ENCODE measurements around the gene HOMER1.
"Not testable (repeated sequence)": the region's sequence is repeated elsewhere in the genome, so short reads cannot be mapped to it uniquely, and the experiment has no call there.

HOMER1 gene

DNA sequence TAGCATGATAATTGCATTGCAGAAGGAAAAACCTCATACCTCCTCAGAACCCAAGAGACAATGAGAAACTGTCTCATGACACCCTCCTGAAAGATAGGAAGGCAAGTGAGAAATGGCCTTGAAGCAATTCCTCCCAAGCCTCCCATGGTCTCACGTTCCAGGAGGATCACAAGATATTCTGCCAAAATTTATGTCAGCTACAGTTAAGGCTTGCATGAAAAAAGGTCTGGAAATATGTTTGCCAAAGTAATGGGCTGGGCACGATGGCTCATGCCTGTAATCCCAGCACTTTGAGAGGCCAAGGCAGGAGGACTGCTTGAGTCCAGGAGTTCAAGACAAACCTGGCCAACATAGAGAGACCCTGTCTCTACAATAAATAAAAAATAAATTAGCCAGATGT is 12.6 kb upstream of the HOMER1 start:
- H3K36me3 Mint-ChIP-seq (ENCODE audit: low read depth), result peaks cover 6% of the 10 kb centered on the region
- peaks cover 33% of the 10 kb centered on the region for H3K9me3 Mint-ChIP-seq
- no peak for DNase-seq
- TF ChIP-seq, protein P1, sequence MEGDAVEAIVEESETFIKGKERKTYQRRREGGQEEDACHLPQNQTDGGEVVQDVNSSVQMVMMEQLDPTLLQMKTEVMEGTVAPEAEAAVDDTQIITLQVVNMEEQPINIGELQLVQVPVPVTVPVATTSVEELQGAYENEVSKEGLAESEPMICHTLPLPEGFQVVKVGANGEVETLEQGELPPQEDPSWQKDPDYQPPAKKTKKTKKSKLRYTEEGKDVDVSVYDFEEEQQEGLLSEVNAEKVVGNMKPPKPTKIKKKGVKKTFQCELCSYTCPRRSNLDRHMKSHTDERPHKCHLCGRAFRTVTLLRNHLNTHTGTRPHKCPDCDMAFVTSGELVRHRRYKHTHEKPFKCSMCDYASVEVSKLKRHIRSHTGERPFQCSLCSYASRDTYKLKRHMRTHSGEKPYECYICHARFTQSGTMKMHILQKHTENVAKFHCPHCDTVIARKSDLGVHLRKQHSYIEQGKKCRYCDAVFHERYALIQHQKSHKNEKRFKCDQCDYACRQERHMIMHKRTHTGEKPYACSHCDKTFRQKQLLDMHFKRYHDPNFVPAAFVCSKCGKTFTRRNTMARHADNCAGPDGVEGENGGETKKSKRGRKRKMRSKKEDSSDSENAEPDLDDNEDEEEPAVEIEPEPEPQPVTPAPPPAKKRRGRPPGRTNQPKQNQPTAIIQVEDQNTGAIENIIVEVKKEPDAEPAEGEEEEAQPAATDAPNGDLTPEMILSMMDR (IDR thresholded peaks at IDR 0.05), result no peak
- no peak overlapping the region for H3K27ac Mint-ChIP-seq
- H3K27me3 Mint-ChIP-seq (ENCODE audit: low read depth, poor library complexity), result peaks cover 3% of the 10 kb centered on the region
- H3K4me3 Mint-ChIP-seq, result no peak overlapping the region
- no peaks in the 10 kb centered on the region for H3K4me1 Mint-ChIP-seq

DNA sequence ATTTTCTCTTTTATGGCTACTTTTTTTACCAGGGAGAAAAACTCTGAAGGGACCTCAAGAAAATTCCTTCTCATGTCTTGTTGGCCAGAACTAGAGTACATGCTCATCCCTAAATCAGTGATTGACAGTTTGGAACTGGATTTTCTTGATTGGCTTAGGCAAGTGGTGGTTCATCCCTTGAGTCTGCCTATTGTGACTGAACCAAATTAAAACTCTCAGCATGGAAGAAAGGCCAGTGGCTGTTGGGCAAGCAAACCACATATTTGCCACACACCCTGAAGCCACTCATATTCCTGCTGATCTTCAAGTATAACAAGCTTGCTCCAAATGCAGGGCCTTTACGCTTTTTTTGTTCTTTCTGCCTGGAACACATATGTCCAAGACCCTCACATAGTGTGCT is 7.2 kb upstream of the HOMER1 start:
- Mint-ChIP-seq H3K4me1 (peaks cover 15% of the 10 kb centered on the region), H3K9me3 (peaks cover 17% of the 10 kb centered on the region), H3K36me3 (ENCODE audit: low read depth) (peaks cover 6% of the 10 kb centered on the region), H3K27ac (no peak overlapping the region), H3K27me3 (ENCODE audit: low read depth, poor library complexity) (no peaks in the 10 kb centered on the region), H3K4me3 (no peak overlapping the region)
- TF ChIP-seq, protein P1 (IDR thresholded peaks at IDR 0.05), result no peak
- DNase-seq, result no peak

DNA sequence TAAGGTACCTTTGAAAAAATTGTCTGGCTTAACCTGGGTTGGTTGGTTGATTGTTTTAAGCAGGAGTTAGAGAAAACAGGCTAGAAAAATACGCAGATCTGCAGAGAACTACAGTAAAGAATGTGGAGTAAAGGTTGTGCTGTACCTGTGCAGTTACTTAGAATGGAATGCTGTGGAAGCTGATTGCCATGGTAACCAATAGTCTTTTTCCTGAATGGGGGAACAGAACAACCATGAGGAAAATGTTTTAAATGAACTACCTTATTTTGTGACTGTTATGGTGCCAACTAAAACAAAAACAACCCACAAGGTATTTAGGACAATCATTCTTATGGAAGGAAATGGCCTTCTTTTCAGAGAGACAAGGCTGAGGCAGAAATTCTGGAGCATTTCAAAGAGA is 4.8 kb upstream of the HOMER1 start:
- TF ChIP-seq, protein P1 (IDR thresholded peaks at IDR 0.05), result no peak
- no peaks in the 10 kb centered on the region for H3K27me3 Mint-ChIP-seq (ENCODE audit: low read depth, poor library complexity)
- H3K9me3 Mint-ChIP-seq, result no peaks in the 10 kb centered on the region
- peaks cover 23% of the 10 kb centered on the region for H3K4me1 Mint-ChIP-seq
- no peaks in the 10 kb centered on the region for H3K36me3 Mint-ChIP-seq (ENCODE audit: low read depth)
- H3K27ac Mint-ChIP-seq, result no peak overlapping the region
- H3K4me3 Mint-ChIP-seq, result no peak overlapping the region
- DNase-seq, result no peak

DNA sequence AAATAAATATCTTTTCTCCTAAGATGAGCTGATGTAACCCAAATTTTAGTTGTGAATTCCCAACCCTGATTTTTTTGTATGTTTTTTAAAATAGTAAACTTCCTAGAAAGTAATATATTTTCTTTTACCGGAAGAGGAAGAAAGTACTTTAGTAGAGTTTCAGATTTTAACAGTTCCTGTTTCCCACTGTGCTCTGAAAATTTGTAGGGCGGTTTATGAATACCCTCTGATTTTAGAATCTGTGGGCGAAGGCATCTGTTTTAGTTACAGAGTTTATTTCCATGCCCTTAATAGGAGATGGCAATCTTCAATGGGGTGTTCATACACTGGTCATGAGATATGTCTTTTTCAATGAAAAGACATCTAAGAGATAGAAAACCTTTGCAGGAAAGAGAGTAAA is 3.7 kb upstream of the HOMER1 start:
- Mint-ChIP-seq H3K36me3 (ENCODE audit: low read depth) (no peaks in the 10 kb centered on the region), H3K4me3 (no peak overlapping the region), H3K27me3 (ENCODE audit: low read depth, poor library complexity) (no peaks in the 10 kb centered on the region), H3K4me1 (peaks cover 25% of the 10 kb centered on the region), H3K9me3 (no peaks in the 10 kb centered on the region), H3K27ac (no peak overlapping the region)
- TF ChIP-seq, protein P1 (IDR thresholded peaks at IDR 0.05), result no peak
- DNase-seq, result no peak

DNA sequence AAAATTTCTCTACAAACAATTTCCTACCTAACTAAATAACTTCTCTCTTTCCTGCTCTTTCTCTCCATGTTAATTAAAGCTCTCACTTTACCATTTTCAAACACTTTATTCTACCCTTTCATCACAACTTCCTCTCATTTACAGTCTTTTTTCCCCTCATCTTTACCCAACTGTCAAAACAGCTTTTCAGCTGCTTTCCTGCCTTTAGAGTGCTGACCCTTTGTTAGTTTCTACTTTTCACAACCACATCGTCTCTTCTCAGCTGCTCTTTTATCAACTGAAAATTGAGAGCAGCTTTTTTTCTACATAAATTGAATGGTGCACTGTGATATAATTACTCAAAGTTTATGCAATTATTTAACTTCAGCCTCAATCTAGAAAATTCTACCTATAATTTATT is 3.1 kb upstream of the HOMER1 start:
- Mint-ChIP-seq H3K4me1 (peaks cover 29% of the 10 kb centered on the region), H3K36me3 (ENCODE audit: low read depth) (no peaks in the 10 kb centered on the region), H3K9me3 (no peaks in the 10 kb centered on the region), H3K27me3 (ENCODE audit: low read depth, poor library complexity) (no peaks in the 10 kb centered on the region), H3K27ac (no peak overlapping the region), H3K4me3 (peak overlapping the region; percentile 35)
- no peak for DNase-seq
- TF ChIP-seq, protein P1 (IDR thresholded peaks at IDR 0.05), result no peak

DNA sequence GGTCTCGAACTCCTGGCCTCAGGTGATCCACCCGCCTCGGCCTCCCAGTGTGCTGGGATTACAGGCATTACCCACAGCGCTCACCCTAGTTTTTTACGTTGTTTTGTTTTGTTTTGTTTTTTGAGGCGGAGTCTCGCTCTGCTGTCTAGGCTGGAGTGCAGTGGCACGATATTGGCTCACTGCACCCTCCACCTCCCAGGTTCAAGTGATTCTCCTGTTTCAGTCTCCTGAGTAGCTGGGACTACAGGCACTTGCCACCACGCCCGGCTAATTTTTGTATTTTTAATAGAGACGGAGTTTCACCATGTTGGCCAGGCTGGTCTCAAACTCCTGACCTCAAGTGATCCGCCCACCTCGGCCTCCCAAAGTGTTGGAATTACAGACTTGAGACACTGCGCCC is 2.4 kb upstream of the HOMER1 start:
- not testable (repeated sequence) for H3K27ac Mint-ChIP-seq; H3K27me3 Mint-ChIP-seq (ENCODE audit: low read depth, poor library complexity); H3K9me3 Mint-ChIP-seq; H3K36me3 Mint-ChIP-seq (ENCODE audit: low read depth); DNase-seq
- Mint-ChIP-seq H3K4me1 (peaks cover 35% of the 10 kb centered on the region), H3K4me3 (peak overlapping the region; percentile 34)
